Karpas-422 (cell line): Measurements from ENCODE around the gene GUK1. TPM values are rescaled to one million over a fixed set of nuclear protein-coding genes. Genes with fewer than 3 reads are reported as not detected.

ENCODE experiments used
- DNase-seq: peaks from one replicate; pipeline ENCODE4 v3.0.0-alpha.2; 2015
- H2AFZ ChIP-seq: fragments of 200-600 bp; sonication (generic); 2 replicates; pipeline ENCODE4 v1.6.1; 2014; ENCODE audit warnings: antibody characterized with exemption, low read length, mixed read lengths
- H3K27ac ChIP-seq: fragments of 200-600 bp; sonication (generic); 2 replicates; pipeline ENCODE4 v1.5.1; 2014; ENCODE audit warnings: mild to moderate bottlenecking, low read length, moderate library complexity
- H3K27me3 ChIP-seq: fragments of 200-600 bp; sonication (generic); 2 replicates; pipeline ENCODE4 v1.6.1; 2014; ENCODE audit warnings: low read length, mixed read lengths
- H3K36me3 ChIP-seq: fragments of 200-600 bp; sonication (generic); 2 replicates; pipeline ENCODE4 v1.6.1; 2014; ENCODE audit warnings: low read length, mixed read lengths; ENCODE audit not compliant: insufficient read depth
- H3K4me1 ChIP-seq: fragments of 200-600 bp; sonication (generic); 2 replicates; pipeline ENCODE4 v1.6.1; 2014; ENCODE audit warnings: mild to moderate bottlenecking, low read length, mixed read lengths
- H3K4me2 ChIP-seq: fragments of 200-600 bp; sonication (generic); 2 replicates; pipeline ENCODE4 v1.6.1; 2014; ENCODE audit warnings: low read length, low read depth, mild to moderate bottlenecking; ENCODE audit not compliant: poor library complexity, severe bottlenecking
- H3K4me3 ChIP-seq: fragments of 200-600 bp; sonication (generic); 2 replicates; pipeline ENCODE4 v1.5.1; 2014; ENCODE audit warnings: mild to moderate bottlenecking, antibody characterized with exemption, low read length, mixed read lengths
- H3K79me2 ChIP-seq: fragments of 200-600 bp; sonication (generic); 2 replicates; pipeline ENCODE4 v1.6.1; 2014; ENCODE audit warnings: mild to moderate bottlenecking, low read length, mixed read lengths
- H3K9ac ChIP-seq: fragments of 200-600 bp; sonication (generic); 2 replicates; pipeline ENCODE4 v1.6.0; 2014; ENCODE audit warnings: low read length
- H3K9me2 ChIP-seq: fragments of 200-600 bp; sonication (generic), shearing (Covaris generic); replicated peaks from 2 replicates; pipeline ENCODE4 v1.6.0; 2014; ENCODE audit warnings: mild to moderate bottlenecking, low read length, moderate library complexity; ENCODE audit not compliant: insufficient read depth
- H3K9me3 ChIP-seq: fragments of 300-700, 200-600 bp; sonication (generic); 2 replicates; pipeline ENCODE4 v1.6.1; 2014; ENCODE audit warnings: low read length, mixed read lengths
- H4K20me1 ChIP-seq: fragments of 200-600 bp; sonication (generic); 2 replicates; pipeline ENCODE4 v1.6.1; 2014; ENCODE audit warnings: mild to moderate bottlenecking, antibody characterized with exemption, low read length, low read depth; ENCODE audit not compliant: insufficient read depth
- total RNA-seq: library from RNA; depleted of rRNA; stranded (reverse); fragments of >200 nt; shearing (Covaris generic); gene quantifications from 2 replicates; pipeline ENCODE4 v1.2.3, GENCODE V29; 2014; ENCODE audit warnings: low replicate concordance

Gene GUK1
- total RNA-seq, 1 experiment from 2014 or later: 74.4 TPM

- H3K79me2 ChIP-seq: peaks cover 46% of the 10 kb centered on the region
- H3K9ac ChIP-seq: no peak overlapping the region
- H4K20me1 ChIP-seq: no peaks in the 10 kb centered on the region
- peaks cover 5% of the 10 kb centered on the region for H3K4me1 ChIP-seq
- no peak for DNase-seq
- no peak overlapping the region for H3K27ac ChIP-seq
- no peak overlapping the region for H3K4me2 ChIP-seq
- H2AFZ ChIP-seq: no peak overlapping the region
- no peaks in the 10 kb centered on the region for H3K27me3 ChIP-seq
- no peaks in the 10 kb centered on the region for H3K9me2 ChIP-seq
- H3K4me3 ChIP-seq: no peak overlapping the region
- no peaks in the 10 kb centered on the region for H3K9me3 ChIP-seq
- peaks cover 21% of the 10 kb centered on the region for H3K36me3 ChIP-seq
These were observed 25.3 kb upstream of the GUK1 start for GRCh38 chr1:228114827-228115226.

GRCh38 chr1:228117335-228117734, 22.7 kb upstream of the GUK1 start:
- Histone ChIP-seq H3K9me2 (no peaks in the 10 kb centered on the region), H3K4me2 (no peak overlapping the region), H3K4me1 (peaks cover 22% of the 10 kb centered on the region), H4K20me1 (no peaks in the 10 kb centered on the region), H3K27ac (no peak overlapping the region), H3K9me3 (no peaks in the 10 kb centered on the region), H3K79me2 (peaks cover 58% of the 10 kb centered on the region), H3K36me3 (peaks cover 27% of the 10 kb centered on the region), H3K27me3 (no peaks in the 10 kb centered on the region), H3K4me3 (no peak overlapping the region), H3K9ac (no peak overlapping the region), H2AFZ (no peak overlapping the region)
- DNase-seq: no peak

- Histone ChIP-seq H3K4me2 (no peak overlapping the region), H2AFZ (no peak overlapping the region), H3K9me2 (no peaks in the 10 kb centered on the region)
These were observed 22.0 kb upstream of the GUK1 start for GRCh38 chr1:228118040-228118439.

GRCh38 chr1:228120351-228120750, 19.7 kb upstream of the GUK1 start:
- H3K4me3 ChIP-seq: peak overlapping the region; percentile 66
- no peaks in the 10 kb centered on the region for H3K27me3 ChIP-seq
- peak overlapping the region; percentile 72 for H3K27ac ChIP-seq
- H3K9me2 ChIP-seq: no peaks in the 10 kb centered on the region
- H3K4me2 ChIP-seq: peak overlapping the region; percentile 77
- H4K20me1 ChIP-seq: no peaks in the 10 kb centered on the region
- peaks cover 22% of the 10 kb centered on the region for H3K4me1 ChIP-seq
- peak overlapping the region; percentile 56; the same call in 1 of the 2 replicates for H2AFZ ChIP-seq
- no peaks in the 10 kb centered on the region for H3K9me3 ChIP-seq
- no peak for DNase-seq
- peak overlapping the region; percentile 64 for H3K9ac ChIP-seq
- H3K79me2 ChIP-seq: peaks cover 54% of the 10 kb centered on the region
- peaks cover 27% of the 10 kb centered on the region for H3K36me3 ChIP-seq

More at GRCh38 chr1:228118040-228118439, 22.0 kb upstream of the GUK1 start:
- H3K9ac ChIP-seq: no peak overlapping the region
- no peak overlapping the region for H3K4me3 ChIP-seq
- peaks cover 58% of the 10 kb centered on the region for H3K79me2 ChIP-seq
- H3K27ac ChIP-seq: no peak overlapping the region
- peaks cover 27% of the 10 kb centered on the region for H3K36me3 ChIP-seq
- no peaks in the 10 kb centered on the region for H4K20me1 ChIP-seq
- H3K9me3 ChIP-seq: no peaks in the 10 kb centered on the region
- H3K27me3 ChIP-seq: no peaks in the 10 kb centered on the region
- H3K4me1 ChIP-seq: peaks cover 22% of the 10 kb centered on the region
- DNase-seq: peak; percentile 69

- Histone ChIP-seq H3K4me1 (peaks cover 22% of the 10 kb centered on the region), H3K79me2 (peaks cover 48% of the 10 kb centered on the region), H3K36me3 (peaks cover 27% of the 10 kb centered on the region), H3K4me2 (peak overlapping the region; percentile 77), H3K27ac (peak overlapping the region; percentile 72), H3K9ac (peak overlapping the region; percentile 64), H3K27me3 (no peaks in the 10 kb centered on the region), H3K4me3 (peak overlapping the region; percentile 66), H4K20me1 (no peaks in the 10 kb centered on the region), H3K9me3 (no peaks in the 10 kb centered on the region), H2AFZ (peak overlapping the region; percentile 78), H3K9me2 (no peaks in the 10 kb centered on the region)
- DNase-seq: peak; percentile 89
These were observed 19.1 kb upstream of the GUK1 start for GRCh38 chr1:228120857-228121489.

- peaks cover 22% of the 10 kb centered on the region for H3K4me1 ChIP-seq
- H3K9me3 ChIP-seq: no peaks in the 10 kb centered on the region
- peaks cover 29% of the 10 kb centered on the region for H3K79me2 ChIP-seq
- no peaks in the 10 kb centered on the region for H3K27me3 ChIP-seq
- H4K20me1 ChIP-seq: no peaks in the 10 kb centered on the region
- no peak overlapping the region for H3K27ac ChIP-seq
- H3K4me2 ChIP-seq: no peak overlapping the region
- H3K4me3 ChIP-seq: no peak overlapping the region
- no peak for DNase-seq
- no peak overlapping the region for H2AFZ ChIP-seq
- H3K9ac ChIP-seq: no peak overlapping the region
- no peaks in the 10 kb centered on the region for H3K9me2 ChIP-seq
- H3K36me3 ChIP-seq: peaks cover 21% of the 10 kb centered on the region
These were observed 17.1 kb upstream of the GUK1 start for GRCh38 chr1:228122921-228123441.

- Histone ChIP-seq H4K20me1 (no peaks in the 10 kb centered on the region), H3K79me2 (peaks cover 24% of the 10 kb centered on the region), H3K9ac (no peak overlapping the region), H3K9me2 (no peaks in the 10 kb centered on the region), H3K27me3 (no peaks in the 10 kb centered on the region), H3K9me3 (no peaks in the 10 kb centered on the region), H3K4me1 (peaks cover 22% of the 10 kb centered on the region), H3K27ac (no peak overlapping the region), H2AFZ (no peak overlapping the region), H3K4me2 (no peak overlapping the region), H3K4me3 (no peak overlapping the region), H3K36me3 (peaks cover 16% of the 10 kb centered on the region)
- no peak for DNase-seq
These were observed 16.6 kb upstream of the GUK1 start for GRCh38 chr1:228123505-228123904.

- Histone ChIP-seq H3K9me3 (no peaks in the 10 kb centered on the region), H3K9ac (no peak overlapping the region), H3K36me3 (0 out of 2 replicates have a peak, but pooled peaks cover 2% of the 10 kb centered on the region), H3K4me2 (no peak overlapping the region), H3K9me2 (no peaks in the 10 kb centered on the region), H3K27ac (no peak overlapping the region), H3K27me3 (no peaks in the 10 kb centered on the region), H4K20me1 (no peaks in the 10 kb centered on the region), H3K79me2 (peaks cover 8% of the 10 kb centered on the region), H2AFZ (0 out of 2 replicates have a peak overlapping the region, but pooled peaks have one; percentile 3), H3K4me3 (no peak overlapping the region), H3K4me1 (peaks cover 19% of the 10 kb centered on the region)
- no peak for DNase-seq
These were observed 14.9 kb upstream of the GUK1 start for GRCh38 chr1:228125185-228125584.
